Measurements from ENCODE around the gene PLEKHH2. TPM values are rescaled to one million over a fixed set of nuclear protein-coding genes. Genes with fewer than 3 reads are reported as not detected.

The PLEKHH2 gene
- total and polyA plus RNA-seq, 8 donors, result 1.6 to 5.3 (median 3.3) TPM

GRCh38 chr2:43763091-43763490 lies 126.0 kb downstream of the PLEKHH2 start:
- H3K4me3 ChIP-seq, result no peak overlapping the region
- ATAC-seq (peak in 1 of 4 donors; percentile 21), DNase-seq (no peak), FAIRE-seq (no peak)
- no peaks in the 10 kb centered on the region for H3K36me3 ChIP-seq
- TF ChIP-seq, protein P1, sequence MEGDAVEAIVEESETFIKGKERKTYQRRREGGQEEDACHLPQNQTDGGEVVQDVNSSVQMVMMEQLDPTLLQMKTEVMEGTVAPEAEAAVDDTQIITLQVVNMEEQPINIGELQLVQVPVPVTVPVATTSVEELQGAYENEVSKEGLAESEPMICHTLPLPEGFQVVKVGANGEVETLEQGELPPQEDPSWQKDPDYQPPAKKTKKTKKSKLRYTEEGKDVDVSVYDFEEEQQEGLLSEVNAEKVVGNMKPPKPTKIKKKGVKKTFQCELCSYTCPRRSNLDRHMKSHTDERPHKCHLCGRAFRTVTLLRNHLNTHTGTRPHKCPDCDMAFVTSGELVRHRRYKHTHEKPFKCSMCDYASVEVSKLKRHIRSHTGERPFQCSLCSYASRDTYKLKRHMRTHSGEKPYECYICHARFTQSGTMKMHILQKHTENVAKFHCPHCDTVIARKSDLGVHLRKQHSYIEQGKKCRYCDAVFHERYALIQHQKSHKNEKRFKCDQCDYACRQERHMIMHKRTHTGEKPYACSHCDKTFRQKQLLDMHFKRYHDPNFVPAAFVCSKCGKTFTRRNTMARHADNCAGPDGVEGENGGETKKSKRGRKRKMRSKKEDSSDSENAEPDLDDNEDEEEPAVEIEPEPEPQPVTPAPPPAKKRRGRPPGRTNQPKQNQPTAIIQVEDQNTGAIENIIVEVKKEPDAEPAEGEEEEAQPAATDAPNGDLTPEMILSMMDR (IDR thresholded peaks at IDR 0.05), result no peak
- H3K4me1 ChIP-seq, result no peaks in the 10 kb centered on the region
- WGBS, 2 donors, result 94 to 95% methylated on average over 2 of the region's 2 CpGs
- intact Hi-C loops (cut with DNase I), result no loop called here
- H3K9me3 ChIP-seq, result no peaks in the 10 kb centered on the region
- H3K27me3 ChIP-seq, result no peaks in the 10 kb centered on the region
- no peak overlapping the region for H3K27ac ChIP-seq

GRCh38 chr2:43764086-43764705 lies 127.1 kb downstream of the PLEKHH2 start:
- no peak for FAIRE-seq
- no peak overlapping the region for H3K27ac ChIP-seq
- WGBS, 2 donors, result 8 to 13% methylated on average over 1 of the region's 1 CpG

DNA sequence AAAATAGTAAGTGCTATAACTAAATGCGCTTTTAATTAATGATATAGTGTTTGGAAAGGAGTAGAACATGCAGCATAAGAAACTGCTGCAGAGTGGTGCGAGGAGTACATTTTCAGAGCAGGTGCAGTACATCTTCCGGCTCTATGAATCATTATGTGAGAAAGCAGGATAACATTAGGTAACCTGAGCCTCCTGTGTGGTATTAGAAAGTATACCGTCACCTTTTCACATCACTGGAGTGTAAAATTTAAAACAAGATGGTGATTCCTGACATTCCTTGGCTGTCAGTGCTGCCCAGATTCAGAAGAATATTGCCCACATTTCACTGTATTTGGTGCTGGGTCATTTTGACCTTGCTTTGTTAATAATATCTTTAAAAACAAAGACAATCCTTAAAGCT lies 128.9 kb downstream of the PLEKHH2 start:
- intact Hi-C loops (cut with DNase I), result no loop called here
- Histone ChIP-seq H3K4me1 (no peaks in the 10 kb centered on the region), H3K36me3 (no peaks in the 10 kb centered on the region), H3K9me3 (no peaks in the 10 kb centered on the region), H3K4me3 (no peak overlapping the region), H3K27ac (no peak overlapping the region), H3K27me3 (no peaks in the 10 kb centered on the region)
- 82 to 93% methylated on average over 4 of the region's 4 CpGs for WGBS, 2 donors
- no peak for FAIRE-seq
- peak in 1 of 4 donors; percentile 14 for ATAC-seq
- no peak for DNase-seq
- TF ChIP-seq, protein P1 (IDR thresholded peaks at IDR 0.05), result no peak

More at GRCh38 chr2:43764086-43764705, 127.1 kb downstream of the PLEKHH2 start:
- intact Hi-C loops (cut with DNase I), result no loop called here
- Histone ChIP-seq H3K36me3 (no peaks in the 10 kb centered on the region), H3K4me3 (no peak overlapping the region), H3K9me3 (no peaks in the 10 kb centered on the region), H3K27me3 (no peaks in the 10 kb centered on the region), H3K4me1 (no peaks in the 10 kb centered on the region)
- DNase-seq (no peak), ATAC-seq (no peak)
- TF ChIP-seq, protein P1 (IDR thresholded peaks at IDR 0.05), result no peak

GRCh38 chr2:43773876-43774613 lies 137.0 kb downstream of the PLEKHH2 start, which contains the start of gene DYNC2LI1:
Gene DYNC2LI1, plus strand, starts transcription at chr2:43774039. Its CDS starts 100 bp downstream, at chr2:43774139.
- intact Hi-C loops (cut with DNase I), result no loop called here
- no peaks in the 10 kb centered on the region for H3K36me3 ChIP-seq
- H3K9me3 ChIP-seq, result no peaks in the 10 kb centered on the region
- TF ChIP-seq, protein P1 (IDR thresholded peaks at IDR 0.05), result no peak
- H3K4me1 ChIP-seq, result no peaks in the 10 kb centered on the region
- 0% methylated on average over 31 of the region's 31 CpGs for WGBS, 2 donors
- H3K4me3 ChIP-seq, result peak within 1 kb of the TSS; percentile 39 to 77 (median 44)
- DNase-seq (peak; percentile 83 to 96 (median 92)), ATAC-seq (peak; percentile 99 to 100 (median 100)), FAIRE-seq (peak; percentile 29)
- no peaks in the 10 kb centered on the region for H3K27me3 ChIP-seq
- H3K27ac ChIP-seq, result peak within 1 kb of the TSS; percentile 58 to 93 (median 84)
